Endothelial cell of umbilical vein (primary cell): ENCODE measurements around the gene NEO1. TPM values are rescaled to one million over a fixed set of nuclear protein-coding genes. Genes with fewer than 3 reads are reported as not detected.

ENCODE experiments used
- BruUV-seq: library from RNA; stranded (reverse); fragments of 400-500 nt; replicated peaks from 2 replicates; lab custom pipeline; 2021; lab: Mats Ljungman, UMichigan
- CTCF ChIA-PET: fragments of 300-600, 350-600 bp; sonication (Branson Sonifier 250); formaldehyde crosslinking; loops from one replicate; lab custom pipeline; 2021; ENCODE audit warnings: antibody characterized with exemption, inconsistent platforms; lab: Charles Lee
- POLR2A ChIA-PET: fragments of 300-600, 350-600 bp; sonication (Branson Sonifier 250); formaldehyde crosslinking; loops from one replicate; lab custom pipeline; 2021; ENCODE audit warnings: antibody characterized with exemption, inconsistent platforms; lab: Charles Lee
- DNase-seq: peaks from one replicate; pipeline ENCODE4 v3.0.0-alpha.2; 2011; ENCODE audit warnings: low read depth, low spot score
- FAIRE-seq: peaks from 2 replicates; lab custom pipeline; 2011; peaks lifted over from hg19 to GRCh38; lab: Jason Lieb, UNC
- H2AFZ ChIP-seq: 2 replicates; pipeline ENCODE4 v1.6.0; 2012; ENCODE audit warnings: low read depth, low read length, control low read depth, inconsistent platforms
- H3K27ac ChIP-seq: 2 replicates; pipeline ENCODE4 v1.5.1; 2011; ENCODE audit warnings: low read depth, mild to moderate bottlenecking, control low read depth, low read length, moderate library complexity; ENCODE audit not compliant: insufficient read depth
- H3K27me3 ChIP-seq, 2 experiments: 2 replicates each; pipeline versions ENCODE4 v1.6.0 to v1.6.1; 2011; ENCODE audit warnings: low read length in 2 of 2, mixed read lengths in 1 of 2; ENCODE audit not compliant: control insufficient read depth in 2 of 2, insufficient read depth in 2 of 2
- H3K36me3 ChIP-seq, 2 experiments: 2 replicates in 1 of 2; 3 replicates in 1 of 2; pipeline ENCODE4 v1.5.1; 2011; ENCODE audit warnings: low read length in 2 of 2, mild to moderate bottlenecking in 1 of 2, moderate library complexity in 1 of 2; ENCODE audit not compliant: control insufficient read depth in 2 of 2, insufficient read depth in 2 of 2; ENCODE audit errors: extremely low read depth in 1 of 2
- H3K4me1 ChIP-seq: 3 replicates; pipeline ENCODE4 v1.5.1; 2011; ENCODE audit warnings: mild to moderate bottlenecking, low read length; ENCODE audit not compliant: control insufficient read depth, insufficient read depth; ENCODE audit errors: extremely low read depth
- H3K4me2 ChIP-seq: 2 replicates; pipeline ENCODE4 v1.6.1; 2011; ENCODE audit warnings: low read length, control low read depth, mixed read lengths; ENCODE audit not compliant: insufficient read depth
- H3K4me3 ChIP-seq, 3 experiments: fragments of 200-600 bp in 1 of 3; sonication (generic), shearing (Covaris generic) in 1 of 3; replicated peaks in 1 of 3; 2 replicates each; pipeline ENCODE4 v1.5.1; 2011 to 2016; ENCODE audit warnings: control low read depth in 3 of 3, low read length in 3 of 3, mild to moderate bottlenecking in 2 of 3, inconsistent platforms in 1 of 3, low read depth in 1 of 3, moderate library complexity in 1 of 3; ENCODE audit not compliant: insufficient read depth in 1 of 3
- H3K79me2 ChIP-seq: 2 replicates; pipeline ENCODE4 v1.6.0; 2012; ENCODE audit warnings: low read length, inconsistent platforms; ENCODE audit not compliant: control insufficient read depth, insufficient read depth
- H3K9ac ChIP-seq: replicated peaks from 2 replicates; pipeline ENCODE3; 2011; ENCODE audit warnings: low read length, control low read depth; ENCODE audit not compliant: insufficient read depth; ENCODE audit errors: extremely low read depth
- H3K9me1 ChIP-seq: replicated peaks from 3 replicates; pipeline ENCODE4 v1.6.0; 2011; ENCODE audit warnings: mild to moderate bottlenecking, low read length; ENCODE audit not compliant: control insufficient read depth, insufficient read depth; ENCODE audit errors: extremely low read depth
- H3K9me3 ChIP-seq: replicated peaks from 2 replicates; pipeline ENCODE4 v1.5.1; 2012; ENCODE audit warnings: low read length, inconsistent platforms; ENCODE audit not compliant: control insufficient read depth, insufficient read depth
- H4K20me1 ChIP-seq: replicated peaks from 2 replicates; pipeline ENCODE3; 2011; ENCODE audit warnings: mild to moderate bottlenecking, low read length; ENCODE audit not compliant: control insufficient read depth, insufficient read depth; ENCODE audit errors: extremely low read depth
- CTCF ChIP-seq, 2 donors: IDR thresholded peaks; 1 replicate in 1 of 2; 2 replicates in 1 of 2; pipeline ENCODE4 v1.5.1; 2011; ENCODE audit warnings: low read length in 2 of 2, mild to moderate bottlenecking in 2 of 2, moderate library complexity in 2 of 2, control low read depth in 1 of 2, inconsistent platforms in 1 of 2, low read depth in 1 of 2; ENCODE audit not compliant: insufficient read depth in 1 of 2; ENCODE audit errors: extremely low read depth in 1 of 2
- EZH2 ChIP-seq: IDR thresholded peaks from 2 replicates; pipeline ENCODE4 v1.6.1; 2012; ENCODE audit warnings: borderline replicate concordance, low read depth, mild to moderate bottlenecking, moderate library complexity, low read length, inconsistent platforms; ENCODE audit not compliant: severe bottlenecking
- FOS ChIP-seq: IDR thresholded peaks from 2 replicates; pipeline ENCODE4 v1.6.1; 2011; ENCODE audit warnings: mild to moderate bottlenecking, low read length, moderate library complexity, borderline replicate concordance; ENCODE audit not compliant: insufficient read depth
- GATA2 ChIP-seq: IDR thresholded peaks from 2 replicates; pipeline ENCODE4 v1.7.0; 2011; ENCODE audit warnings: low read depth, mild to moderate bottlenecking, moderate library complexity, mixed read lengths, low read length; ENCODE audit not compliant: insufficient read length, insufficient read depth
- JUN ChIP-seq: IDR thresholded peaks from 2 replicates; pipeline ENCODE4 v1.6.1; 2011; ENCODE audit warnings: borderline replicate concordance, low read depth; ENCODE audit not compliant: insufficient read length, insufficient read depth
- MAX ChIP-seq: IDR thresholded peaks from 2 replicates; pipeline ENCODE4 v1.6.1; 2011; ENCODE audit not compliant: insufficient read depth, insufficient read length
- MYC ChIP-seq: IDR thresholded peaks from one replicate; pipeline ENCODE4 v1.6.1; 2011; ENCODE audit warnings: mild to moderate bottlenecking, low read depth, low read length
- POLR2A ChIP-seq: IDR thresholded peaks from 2 replicates; pipeline ENCODE4 v1.6.1; 2012; ENCODE audit warnings: low read depth, mild to moderate bottlenecking, control low read depth, low read length
- POLR2AphosphoS5 ChIP-seq: IDR thresholded peaks from 2 replicates; pipeline ENCODE4 v1.6.1; 2012; ENCODE audit warnings: low read depth, mild to moderate bottlenecking, control low read depth, low read length, moderate library complexity; ENCODE audit not compliant: insufficient read depth
- dilution Hi-C: fragments of 300-500 bp; cut with MboI; formaldehyde crosslinking; loops from one replicate; pipeline ENCODE4 v1.15.0; 2019; ENCODE audit warnings: low sequenced_read_pairs; ENCODE audit not compliant: extremely low pct_ligation_motif_present
- intact Hi-C: fragments of 100-400 bp; cut with micrococcal nuclease; formaldehyde crosslinking; loops from one replicate; pipeline ENCODE4 v1.10.0; 2022
- polyA plus RNA-seq, 4 experiments: library from polyadenylated mRNA; depleted of rRNA in 3 of 4; stranded (reverse) in 3 of 4; unstranded in 1 of 4; fragments of >200 nt; gene quantifications; 2 replicates each; pipeline versions ENCODE4 v1.2.1 to v1.2.3, GENCODE V29; 2011 to 2012; ENCODE audit warnings: missing spikeins in 1 of 4
- total RNA-seq: library from RNA; stranded (reverse); gene quantifications from 2 replicates; pipeline ENCODE4 v1.2.3, GENCODE V29; 2021

NEO1 gene
- total and polyA plus RNA-seq, 2 donors (not counting 3 experiments of a cell fraction or from before 2014, with no cell fraction given), result 0.12 to 0.35 TPM

GRCh38 chr15:73009066-73010056 is 42.9 kb upstream of the NEO1 start:
- dilution Hi-C loops, result no loop called here
- Histone ChIP-seq H3K4me3 (no peak overlapping the region), H3K36me3 (no peaks in the 10 kb centered on the region), H3K4me1 (no peaks in the 10 kb centered on the region), H3K9me3 (no peaks in the 10 kb centered on the region), H4K20me1 (no peaks in the 10 kb centered on the region), H3K27ac (no peak overlapping the region), H3K9ac (no peak overlapping the region), H3K4me2 (no peak overlapping the region), H2AFZ (no peak overlapping the region), H3K79me2 (no peaks in the 10 kb centered on the region), H3K9me1 (no peaks in the 10 kb centered on the region), H3K27me3 (peaks cover 0 to 2% of the 10 kb centered on the region in 2 experiments)
- FAIRE-seq (no peak), DNase-seq (no peak)
- intact Hi-C loops, result no loop called here
- POLR2A ChIA-PET, result no interaction called here
- CTCF ChIA-PET, result no interaction called here
- no TSS peak for BruUV-seq
- TF ChIP-seq CTCF (IDR thresholded peaks at IDR 0.05; ENCODE audit: extremely low read depth in 1 of 2, insufficient read depth in 1 of 2, low read depth in 1 of 2, low read length in 2 of 2), result no peak
- TF ChIP-seq POLR2A, result no peak
- no peak for TF ChIP-seq JUN
- no peak for TF ChIP-seq GATA2
- TF ChIP-seq MYC, result no peak
- no peak for TF ChIP-seq POLR2AphosphoS5
- no peak for TF ChIP-seq MAX
- no peak for TF ChIP-seq EZH2
- TF ChIP-seq FOS, result no peak
